HG02610 (cell line): ENCODE measurements around the gene CCM2.

Source experiments
- ATAC-seq: cut with Tn5 transposase; IDR thresholded peaks from one replicate; pipeline ENCODE4 v1.9.1; 2021; ENCODE audit warnings: mild to moderate bottlenecking, moderate library complexity; ENCODE audit not compliant: unreplicated experiment

The CCM2 gene

DNA sequence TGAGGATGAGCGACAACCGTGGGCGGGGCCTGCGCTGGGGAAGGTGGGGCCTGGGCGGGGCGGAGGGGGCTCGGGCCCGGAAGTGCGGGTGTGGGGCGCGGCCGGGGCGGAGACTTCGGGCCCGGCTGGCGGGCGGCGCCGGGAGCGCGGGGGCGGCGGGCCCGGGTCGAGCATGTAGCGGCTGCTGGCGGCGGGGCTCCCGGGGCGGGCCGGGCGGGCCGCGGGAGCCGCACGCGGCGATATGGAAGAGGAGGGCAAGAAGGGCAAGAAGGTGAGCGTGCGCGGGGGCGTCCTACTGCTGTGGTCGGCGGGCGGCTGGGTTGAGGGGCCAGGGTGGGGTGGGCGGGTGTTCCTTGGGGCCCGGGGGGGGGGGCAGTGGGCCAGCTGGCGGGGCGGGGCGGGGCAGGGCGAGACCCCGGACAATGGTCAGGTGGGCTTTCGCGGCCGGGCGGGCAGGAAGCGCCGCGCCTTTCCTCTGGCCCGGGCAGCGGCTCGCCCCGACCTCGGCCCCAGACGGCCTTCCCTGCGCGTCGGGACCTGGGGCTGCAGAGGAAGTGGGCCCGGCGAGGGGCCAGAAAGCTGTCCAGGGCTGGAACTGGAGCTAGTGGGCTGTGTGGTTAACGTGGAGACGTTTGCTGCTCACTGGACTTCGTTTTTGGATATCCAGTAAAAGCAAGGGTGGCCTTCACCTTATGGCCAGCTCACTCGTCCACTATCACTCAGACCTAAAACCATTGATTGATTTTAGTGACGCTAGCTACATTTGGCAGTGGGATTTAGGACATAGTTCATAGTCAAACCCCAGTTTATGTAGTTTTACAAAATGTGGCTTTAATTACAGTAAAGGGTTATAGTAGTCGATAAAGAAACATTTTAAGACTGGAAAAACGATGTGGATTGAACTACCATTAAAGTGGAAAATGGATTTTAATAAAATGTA is at the start of gene CCM2:
Gene CCM2, plus strand, starts transcription at position 109 of the 940 bp plus-strand sequence. Its CDS starts 133 bp downstream, at position 242.
- no peak for ATAC-seq

- no peak for ATAC-seq
These were observed 46.8 kb upstream of the CCM2 start for GRCh38 chr7:44953156-44953555.

GRCh38 chr7:44955733-44956132 is 44.3 kb upstream of the CCM2 start:
- no peak for ATAC-seq

- ATAC-seq, result no peak
These were observed 43.7 kb upstream of the CCM2 start for GRCh38 chr7:44956157-44956766.

- no peak for ATAC-seq
These were observed 41.2 kb upstream of the CCM2 start for GRCh38 chr7:44958645-44959344.

DNA sequence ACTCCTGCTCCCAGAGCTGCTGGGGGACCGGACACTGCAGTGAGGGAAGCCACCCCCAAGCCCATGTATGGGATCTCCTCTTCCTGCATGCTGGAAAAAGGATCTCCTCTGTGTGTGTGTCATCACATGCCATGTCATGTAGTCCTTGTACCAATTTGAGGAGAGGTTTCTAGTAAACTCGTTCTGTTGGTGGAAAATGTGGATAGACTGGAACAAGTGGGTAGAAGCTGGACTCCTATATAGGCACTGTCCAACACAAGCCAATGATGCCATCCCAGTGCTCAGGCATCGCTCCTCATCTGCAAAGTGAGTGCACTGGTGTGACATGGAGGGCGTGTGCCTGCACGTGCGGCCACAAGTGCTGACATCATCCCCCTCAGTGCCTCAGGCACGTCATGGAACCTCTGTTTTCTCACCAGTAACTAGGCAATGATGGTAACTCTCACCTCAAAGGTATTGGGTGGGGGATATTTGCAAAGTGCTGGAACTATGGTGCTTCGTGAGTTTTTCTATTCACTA is 40.5 kb upstream of the CCM2 start:
- no peak for ATAC-seq

DNA sequence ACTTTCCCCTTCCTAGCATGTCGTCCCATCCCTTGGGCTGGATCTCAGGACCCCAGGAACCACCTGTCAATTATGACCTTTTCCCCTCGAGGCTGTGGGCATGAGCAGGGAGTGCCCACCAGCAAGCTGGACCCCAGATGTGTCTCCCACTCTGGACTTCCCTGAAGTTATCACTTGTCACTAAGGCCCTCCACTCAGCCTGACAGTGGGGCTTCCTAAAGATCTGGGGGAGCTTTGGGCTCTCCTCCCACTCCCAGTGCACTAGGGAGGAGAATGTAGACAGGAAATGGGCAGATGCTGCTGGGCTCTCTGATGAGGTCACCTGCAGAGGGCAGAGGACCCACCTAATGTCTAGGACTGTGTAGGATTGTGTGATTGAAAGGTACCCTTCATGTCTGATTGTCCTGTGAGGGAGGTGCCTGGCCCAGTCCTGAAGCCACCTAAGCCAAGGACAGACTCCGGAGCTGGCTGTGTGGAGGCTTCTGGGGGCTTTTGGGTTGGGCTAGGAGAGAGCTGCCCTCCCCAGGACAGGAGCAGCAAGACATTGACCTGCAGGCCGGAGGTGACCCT is 39.9 kb upstream of the CCM2 start:
- no peak for ATAC-seq

DNA sequence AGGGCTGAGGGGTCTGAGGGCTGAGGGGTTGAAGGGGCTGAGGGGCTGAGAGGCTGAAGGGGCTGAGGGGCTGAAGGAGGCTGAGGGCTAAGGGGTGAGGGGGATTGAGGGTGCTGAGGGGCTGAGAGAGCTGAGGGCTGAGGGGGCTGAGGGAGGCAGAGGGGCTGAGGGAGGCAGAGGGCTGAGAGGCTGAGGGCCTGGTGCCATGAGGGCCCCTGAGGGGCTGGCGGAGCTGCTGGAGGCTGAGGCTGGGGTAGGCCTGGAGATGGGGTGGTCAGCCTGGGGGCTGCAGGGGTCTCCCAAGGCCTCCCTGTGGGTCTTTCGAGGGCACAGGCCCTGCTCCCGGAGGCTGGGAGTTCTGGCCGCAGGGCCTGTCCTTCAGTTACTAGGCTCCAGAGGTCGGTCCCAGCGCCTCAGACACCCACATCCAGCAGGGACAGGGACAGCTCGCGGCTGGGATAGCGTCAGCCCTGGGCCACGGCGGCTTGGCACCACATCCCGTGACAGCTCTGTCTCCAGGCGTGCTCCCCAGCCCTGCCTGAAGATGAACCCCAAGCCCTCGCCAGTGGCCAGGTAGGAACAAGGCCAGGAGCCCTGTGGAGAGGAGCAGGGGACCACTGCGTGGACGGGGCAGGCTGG is 38.0 kb upstream of the CCM2 start:
- ATAC-seq, result no peak

DNA sequence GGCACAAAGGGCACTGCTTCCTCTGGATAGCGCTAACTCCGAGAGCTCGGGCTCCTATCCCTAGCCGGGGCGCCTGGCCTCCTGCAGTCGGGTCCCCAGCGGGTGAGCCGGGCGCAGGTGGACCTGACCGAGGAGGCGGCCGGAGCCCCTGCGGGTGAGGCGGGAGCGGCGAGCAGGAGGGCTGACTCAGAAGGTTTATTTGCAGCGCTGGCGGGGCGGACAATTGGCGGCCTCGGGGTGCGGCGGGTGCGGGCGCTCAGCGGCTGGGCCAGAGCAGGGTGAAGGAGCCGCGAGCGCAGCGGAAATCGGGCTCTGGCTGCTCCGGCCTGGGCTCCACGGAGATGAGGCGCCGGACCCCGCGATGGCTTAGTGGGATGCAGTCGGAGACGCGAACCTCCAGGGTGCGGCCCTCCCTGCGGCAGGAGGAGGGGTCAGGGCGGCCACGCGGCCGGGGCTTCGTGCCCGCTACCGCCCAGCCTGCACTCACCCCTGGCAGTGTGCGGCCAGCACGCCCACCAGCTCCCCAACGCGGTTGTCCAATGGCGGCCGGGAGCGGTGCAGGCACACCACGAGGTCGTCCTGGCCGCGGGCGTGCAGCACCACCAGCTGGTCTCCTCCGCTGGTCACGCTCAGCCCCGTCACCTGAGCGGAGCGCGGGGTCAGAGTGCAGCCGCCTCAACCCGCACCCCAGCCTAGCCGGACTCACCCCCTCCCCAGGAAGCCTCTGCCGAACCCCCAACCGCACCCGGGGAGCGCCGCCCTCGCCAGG is 37.3 kb upstream of the CCM2 start:
- no peak for ATAC-seq

- ATAC-seq, result no peak
These were observed 36.4 kb upstream of the CCM2 start for GRCh38 chr7:44963364-44964290.

DNA sequence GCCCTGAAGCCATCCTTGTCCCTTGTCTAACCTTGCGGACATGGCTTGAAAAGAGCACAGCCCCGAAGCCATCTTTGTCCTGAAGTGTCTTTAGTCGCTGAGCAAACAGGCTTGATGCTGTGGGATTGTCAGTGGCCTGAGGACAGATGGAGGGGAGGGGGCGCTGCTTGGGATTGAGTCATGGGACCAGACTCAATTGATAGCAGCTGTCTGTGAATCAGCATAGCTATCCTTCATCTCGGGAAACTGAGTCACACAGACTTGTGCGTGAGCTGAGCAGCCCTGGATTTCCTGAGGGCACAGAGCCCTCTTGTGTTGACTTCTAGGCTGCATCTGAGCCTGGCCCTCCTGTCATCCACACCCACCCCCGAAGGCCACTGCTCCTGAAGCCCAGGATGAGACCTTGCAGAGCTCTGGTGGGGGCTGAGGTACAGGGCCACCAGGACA is 35.6 kb upstream of the CCM2 start:
- no peak for ATAC-seq

GRCh38 chr7:44964831-44965440 is 35.1 kb upstream of the CCM2 start:
- ATAC-seq, result no peak

- no peak for ATAC-seq
These were observed 34.5 kb upstream of the CCM2 start for GRCh38 chr7:44965441-44965903.

GRCh38 chr7:44965937-44966730 is 33.9 kb upstream of the CCM2 start:
- ATAC-seq, result no peak

GRCh38 chr7:44966731-44967538 is 33.1 kb upstream of the CCM2 start:
- ATAC-seq, result no peak
